A549 (cell line): ENCODE data around the gene HSD17B3.

ENCODE experiments used
- CTCF ChIP-seq: fragments of >200 bp; sonication (Bioruptor Twin); formaldehyde crosslinking; IDR thresholded peaks from 3 replicates; pipeline ENCODE4 v1.5.1; 2016
- ESRRA ChIP-seq: fragments of 150-350 bp; IDR thresholded peaks from 2 replicates; pipeline ENCODE4 v1.6.1; 2014; ENCODE audit warnings: mild to moderate bottlenecking, low read length, borderline replicate concordance
- HES2 ChIP-seq: fragments of >200 bp; sonication (Bioruptor Twin); formaldehyde crosslinking; IDR thresholded peaks from 2 replicates; pipeline ENCODE4 v1.6.1; 2016
- JUNB ChIP-seq: fragments of >200 bp; sonication (Bioruptor Twin); formaldehyde crosslinking; IDR thresholded peaks from 2 replicates; pipeline ENCODE4 v1.6.1; 2016
- MAFK ChIP-seq: fragments of 450-650 bp; IDR thresholded peaks from 2 replicates; pipeline ENCODE4 v1.6.1; 2014; ENCODE audit not compliant: partially characterized antibody
- MAZ ChIP-seq: fragments of 150-350 bp; IDR thresholded peaks from 2 replicates; pipeline ENCODE4 v1.6.1; 2014; ENCODE audit warnings: antibody characterized with exemption, low read depth, low read length, borderline replicate concordance
- POLR2A ChIP-seq: IDR thresholded peaks from 2 replicates; pipeline ENCODE4 v1.6.1; 2012; ENCODE audit warnings: mild to moderate bottlenecking, low read length
- POLR2AphosphoS2 ChIP-seq: conservative IDR thresholded peaks from 2 replicates; pipeline ENCODE4 v1.6.1; 2012; ENCODE audit warnings: low read length, improper control_type of control experiment, inconsistent platforms
- REST ChIP-seq: fragments of 200-600 bp; sonication (generic); IDR thresholded peaks from 2 replicates; pipeline ENCODE4 v1.6.1; 2016; ENCODE audit warnings: antibody characterized with exemption, mild to moderate bottlenecking, moderate library complexity
- SMC3 ChIP-seq: fragments of >200 bp; sonication (Bioruptor Twin); formaldehyde crosslinking; IDR thresholded peaks from 3 replicates; pipeline ENCODE4 v1.6.1; 2018; ENCODE audit warnings: inconsistent platforms

DNA sequence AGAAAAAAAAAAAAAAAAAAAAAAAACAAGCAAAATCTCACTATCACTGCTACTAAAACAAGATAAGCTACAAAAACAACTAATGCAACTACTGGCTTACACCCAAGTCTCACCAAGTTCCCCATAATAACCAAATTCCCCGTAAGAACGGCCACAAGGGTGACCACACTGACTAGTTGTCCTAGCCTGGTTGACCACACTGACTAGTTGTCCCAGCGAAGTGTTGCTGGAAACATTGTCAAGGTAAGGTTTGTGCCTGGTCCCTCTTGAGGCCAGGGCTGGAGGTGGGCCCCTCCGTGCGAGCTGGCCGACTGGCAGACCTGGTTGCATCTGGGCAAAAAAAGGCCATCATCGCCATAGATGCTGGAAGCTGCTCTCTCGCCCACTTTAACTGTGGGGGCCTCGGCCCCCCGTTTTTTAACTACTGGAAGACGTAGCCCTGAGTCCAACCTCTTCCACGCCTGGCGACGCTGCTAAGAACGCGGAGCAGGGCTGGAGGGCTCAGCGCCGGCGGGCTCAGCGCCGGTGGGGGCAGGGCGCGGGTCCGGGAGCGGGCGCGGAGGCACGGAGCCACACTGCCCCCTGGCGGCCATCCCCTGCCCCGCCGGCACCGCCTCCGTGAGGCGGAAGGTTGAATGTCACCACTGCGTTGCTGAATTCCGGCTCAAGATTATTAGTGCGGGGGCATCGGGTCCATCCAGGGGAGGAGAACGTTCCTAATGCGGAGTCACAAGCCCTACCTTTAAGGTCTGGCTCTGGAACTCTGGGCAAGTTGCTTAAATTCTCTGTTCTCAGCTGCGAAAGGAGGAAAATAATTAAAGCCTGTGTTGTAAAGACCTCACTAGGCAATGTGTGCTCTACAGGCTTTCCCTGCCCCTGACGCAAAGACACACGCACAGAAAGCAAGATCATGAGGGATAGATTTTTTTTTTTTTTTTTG lies 84.0 kb downstream of the HSD17B3 start:
- TF ChIP-seq CTCF: peak; percentile 97
- no peak for TF ChIP-seq POLR2AphosphoS2
- TF ChIP-seq ESRRA: no peak
- TF ChIP-seq POLR2A: no peak
- TF ChIP-seq SMC3: peak; percentile 98
- TF ChIP-seq MAZ: no peak
- TF ChIP-seq MAFK: no peak
- TF ChIP-seq HES2: no peak
- no peak for TF ChIP-seq JUNB
- no peak for TF ChIP-seq REST
